MCF 10A (cell line): Measurements from ENCODE around the gene ASCC3. TPM values are rescaled to one million over a fixed set of nuclear protein-coding genes. Genes with fewer than 3 reads are reported as not detected.

Experiments used
- BruUV-seq: library from RNA; stranded (reverse); fragments of 400-500 nt; replicated peaks from 2 replicates; lab custom pipeline; 2021; lab: Mats Ljungman, UMichigan
- CTCF ChIA-PET: fragments of 300-600 bp; sonication (Branson Sonifier 250); formaldehyde crosslinking; extraction: SDS; loops from one replicate; lab custom pipeline; 2021; ENCODE audit warnings: antibody characterized with exemption, inconsistent platforms; lab: Yijun Ruan, JAX
- POLR2A ChIA-PET: fragments of 300-600, 350-650 bp; sonication (Branson Sonifier 250); formaldehyde crosslinking; extraction: SDS; loops from one replicate; lab custom pipeline; 2020; ENCODE audit warnings: antibody characterized with exemption, inconsistent platforms; lab: Yijun Ruan, JAX
- DNase-seq: peaks from one replicate; pipeline ENCODE4 v3.0.0-alpha.2; 2018; ENCODE audit not compliant: unreplicated experiment
- H3K27ac Mint-ChIP-seq: one replicate; pipeline ENCODE4 v1.8.0; 2022; ENCODE audit warnings: mild to moderate bottlenecking, low read depth, mixed read lengths; ENCODE audit not compliant: unreplicated experiment
- H3K27me3 Mint-ChIP-seq: one replicate; pipeline ENCODE4 v1.8.0; 2022; ENCODE audit warnings: mixed read lengths; ENCODE audit not compliant: insufficient read depth, unreplicated experiment
- H3K36me3 Mint-ChIP-seq: one replicate; pipeline ENCODE4 v1.8.0; 2022; ENCODE audit warnings: mild to moderate bottlenecking, moderate library complexity, mixed read lengths; ENCODE audit not compliant: insufficient read depth, unreplicated experiment
- H3K4me1 Mint-ChIP-seq: one replicate; pipeline ENCODE4 v1.8.0; 2022; ENCODE audit warnings: mixed read lengths; ENCODE audit not compliant: insufficient read depth, unreplicated experiment
- H3K4me3 Mint-ChIP-seq: one replicate; pipeline ENCODE4 v1.8.0; 2022; ENCODE audit warnings: mild to moderate bottlenecking, moderate library complexity, mixed read lengths; ENCODE audit not compliant: unreplicated experiment
- H3K9me3 Mint-ChIP-seq: one replicate; pipeline ENCODE4 v1.8.0; 2022; ENCODE audit warnings: mixed read lengths; ENCODE audit not compliant: unreplicated experiment
- CTCF ChIP-seq: fragments of 200-600 bp; IDR thresholded peaks from one replicate; pipeline ENCODE4 v1.8.0; 2022; ENCODE audit warnings: antibody characterized with exemption, mild to moderate bottlenecking; ENCODE audit not compliant: unreplicated experiment
- intact Hi-C: fragments of 100-400 bp; cut with micrococcal nuclease; formaldehyde crosslinking; loops from 2 replicates; pipeline ENCODE4 v1.14.1; 2022
- total RNA-seq: library from RNA; stranded (reverse); gene quantifications from 2 replicates; pipeline ENCODE4 v1.2.3, GENCODE V29; 2022

ASCC3 gene
- total RNA-seq, 1 experiment from 2014 or later = 85.0 TPM

GRCh38 chr6:100595456-100595855, 285.7 kb downstream of the ASCC3 start:
- POLR2A ChIA-PET = no interaction called here
- Mint-ChIP-seq H3K36me3 (peaks cover 18% of the 10 kb centered on the region), H3K27ac (no peak overlapping the region), H3K27me3 (no peaks in the 10 kb centered on the region), H3K4me1 (peaks cover 5% of the 10 kb centered on the region), H3K4me3 (no peak overlapping the region), H3K9me3 (no peaks in the 10 kb centered on the region)
- BruUV-seq = no TSS peak
- no peak for TF ChIP-seq CTCF
- DNase-seq = no peak
- intact Hi-C loops = no loop called here
- CTCF ChIA-PET = no interaction called here

GRCh38 chr6:100593522-100593921, 287.6 kb downstream of the ASCC3 start:
- Mint-ChIP-seq H3K4me1 (peaks cover under 1% of the 10 kb centered on the region), H3K36me3 (peaks cover 36% of the 10 kb centered on the region)

GRCh38 chr6:100592929-100593328, 288.2 kb downstream of the ASCC3 start:
- CTCF ChIA-PET = interaction anchor here (0.8 kb wide), 1 partner anchor 27 kb away, joined by 3 read pairs; no protein-coding TSS in a partner anchor
- Mint-ChIP-seq H3K9me3 (no peaks in the 10 kb centered on the region), H3K4me3 (no peak overlapping the region), H3K36me3 (peaks cover 42% of the 10 kb centered on the region), H3K27me3 (no peaks in the 10 kb centered on the region), H3K4me1 (no peaks in the 10 kb centered on the region), H3K27ac (no peak overlapping the region)
- POLR2A ChIA-PET = interaction anchor here (1.6 kb wide), 1 partner anchor 12 kb away, joined by 4 read pairs; no protein-coding TSS in a partner anchor
- no TSS peak for BruUV-seq
- intact Hi-C loops = no loop called here
- TF ChIP-seq CTCF = no peak
- no peak for DNase-seq

More at GRCh38 chr6:100593522-100593921, 287.6 kb downstream of the ASCC3 start:
- intact Hi-C loops = no loop called here
- Mint-ChIP-seq H3K4me3 (no peak overlapping the region), H3K9me3 (no peaks in the 10 kb centered on the region), H3K27ac (no peak overlapping the region), H3K27me3 (no peaks in the 10 kb centered on the region)
- no TSS peak for BruUV-seq
- ChIA-PET CTCF (interaction anchor here (0.8 kb wide), 1 partner anchor 27 kb away, joined by 3 read pairs; no protein-coding TSS in a partner anchor), POLR2A (interaction anchor here (1.6 kb wide), 1 partner anchor 11 kb away, joined by 4 read pairs; no protein-coding TSS in a partner anchor)
- TF ChIP-seq CTCF = no peak
- no peak for DNase-seq

GRCh38 chr6:100577425-100577824, 303.7 kb downstream of the ASCC3 start:
- Mint-ChIP-seq H3K9me3 (no peaks in the 10 kb centered on the region), H3K4me1 (no peaks in the 10 kb centered on the region), H3K27ac (no peak overlapping the region), H3K36me3 (peaks cover 9% of the 10 kb centered on the region), H3K4me3 (no peak overlapping the region), H3K27me3 (no peaks in the 10 kb centered on the region)
- intact Hi-C loops = no loop called here
- no TSS peak for BruUV-seq
- no peak for TF ChIP-seq CTCF
- CTCF ChIA-PET = interaction anchor here (1.0 kb wide), 1 partner anchor 42 kb away, joined by 3 read pairs; no protein-coding TSS in a partner anchor
- no peak for DNase-seq
- POLR2A ChIA-PET = no interaction called here
